Glutamatergic neuron (in vitro differentiated cells): ENCODE data around the gene ARID5A. TPM values are rescaled to one million over a fixed set of nuclear protein-coding genes. Genes with fewer than 3 reads are reported as not detected.

Experiments
- DNase-seq: peaks from one replicate; pipeline ENCODE4 v3.0.0; 2022
- H3K27ac Mint-ChIP-seq: one replicate; pipeline ENCODE4 v1.8.0; 2020; ENCODE audit warnings: mild to moderate bottlenecking, mixed read lengths, inconsistent platforms; ENCODE audit not compliant: unreplicated experiment
- H3K27me3 Mint-ChIP-seq: one replicate; pipeline ENCODE4 v1.8.0; 2020; ENCODE audit warnings: mild to moderate bottlenecking, moderate library complexity, mixed read lengths, inconsistent platforms; ENCODE audit not compliant: unreplicated experiment
- H3K36me3 Mint-ChIP-seq: one replicate; pipeline ENCODE4 v1.8.0; 2020; ENCODE audit warnings: mild to moderate bottlenecking, mixed read lengths, inconsistent platforms; ENCODE audit not compliant: unreplicated experiment
- H3K4me1 Mint-ChIP-seq: one replicate; pipeline ENCODE4 v1.8.0; 2020; ENCODE audit warnings: mild to moderate bottlenecking, low read depth, mixed read lengths, inconsistent platforms; ENCODE audit not compliant: unreplicated experiment
- H3K4me3 Mint-ChIP-seq: one replicate; pipeline ENCODE4 v1.8.0; 2020; ENCODE audit warnings: mild to moderate bottlenecking, mixed read lengths, inconsistent platforms; ENCODE audit not compliant: unreplicated experiment
- H3K9me3 Mint-ChIP-seq: one replicate; pipeline ENCODE4 v1.8.0; 2020; ENCODE audit warnings: mild to moderate bottlenecking, moderate library complexity, mixed read lengths, inconsistent platforms; ENCODE audit not compliant: unreplicated experiment
- CTCF ChIP-seq: fragments of 200-600 bp; sonication (generic); IDR thresholded peaks from one replicate; pipeline ENCODE4 v1.5.0; 2021; ENCODE audit not compliant: partially characterized antibody, unreplicated experiment
- total RNA-seq: library from RNA; stranded (reverse); fragmentation: NEBNext Ultra II Directional; extraction: Animal tissue kit (Norgen Biotek cat#: 25700); gene quantifications from one replicate; pipeline ENCODE4 v1.2.1, GENCODE V29; 2021; ENCODE audit not compliant: unreplicated experiment

Gene ARID5A
- total RNA-seq, 1 donor from 2014 or later: 3.5 TPM

GRCh38 chr2:96574364-96574763 lies 37.8 kb downstream of the ARID5A start:
- DNase-seq: no peak
- Mint-ChIP-seq H3K4me3 (no peak overlapping the region), H3K36me3 (no peaks in the 10 kb centered on the region), H3K27ac (no peak overlapping the region), H3K4me1 (no peaks in the 10 kb centered on the region), H3K9me3 (no peaks in the 10 kb centered on the region), H3K27me3 (no peaks in the 10 kb centered on the region)
- TF ChIP-seq CTCF: no peak

DNA sequence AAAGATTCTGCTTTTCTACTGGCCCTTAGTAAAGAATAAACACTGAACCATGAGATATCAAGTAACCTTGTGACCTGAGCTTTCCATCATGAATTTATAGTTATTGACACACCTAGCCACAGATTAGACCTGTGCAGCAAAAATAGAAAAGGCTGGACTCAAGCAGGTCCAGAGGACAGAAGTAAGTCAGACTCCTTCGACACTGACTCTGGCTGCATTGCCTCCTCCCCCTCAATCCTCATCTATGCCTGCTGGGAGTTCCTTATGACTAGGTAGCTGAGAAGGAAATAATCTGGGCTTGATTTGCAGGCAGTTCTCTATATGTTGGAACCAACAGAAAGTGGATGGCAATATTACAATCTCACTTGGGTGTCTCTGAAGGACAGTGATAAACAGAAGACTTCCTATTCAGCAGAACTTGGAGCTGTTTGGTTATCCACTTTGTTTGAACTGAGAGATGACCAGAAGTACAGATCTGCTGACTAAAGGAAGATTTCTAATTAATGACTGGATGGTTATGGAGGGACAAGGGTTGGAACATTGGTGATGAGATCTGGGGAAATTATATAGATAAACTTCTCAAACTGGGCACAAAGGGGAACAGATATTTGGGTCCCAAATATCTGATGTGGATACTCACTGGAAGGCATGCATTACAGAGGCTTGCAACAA lies 39.4 kb downstream of the ARID5A start:
- no peak for DNase-seq
- Mint-ChIP-seq H3K9me3 (no peaks in the 10 kb centered on the region), H3K27me3 (no peaks in the 10 kb centered on the region), H3K4me1 (no peaks in the 10 kb centered on the region), H3K4me3 (no peak overlapping the region), H3K27ac (no peak overlapping the region), H3K36me3 (no peaks in the 10 kb centered on the region)
- no peak for TF ChIP-seq CTCF

GRCh38 chr2:96577501-96577900 lies 40.9 kb downstream of the ARID5A start:
- no peak for TF ChIP-seq CTCF
- Mint-ChIP-seq H3K4me1 (no peaks in the 10 kb centered on the region), H3K27me3 (no peaks in the 10 kb centered on the region), H3K4me3 (no peak overlapping the region), H3K27ac (no peak overlapping the region), H3K36me3 (no peaks in the 10 kb centered on the region), H3K9me3 (no peaks in the 10 kb centered on the region)
- no peak for DNase-seq

- DNase-seq: no peak
- no peak for TF ChIP-seq CTCF
- Mint-ChIP-seq H3K27me3 (no peaks in the 10 kb centered on the region), H3K27ac (no peak overlapping the region), H3K4me1 (no peaks in the 10 kb centered on the region), H3K9me3 (no peaks in the 10 kb centered on the region), H3K36me3 (no peaks in the 10 kb centered on the region), H3K4me3 (no peak overlapping the region)
Measured at GRCh38 chr2:96578731-96579130, 42.2 kb downstream of the ARID5A start.

- Mint-ChIP-seq H3K27me3 (no peaks in the 10 kb centered on the region), H3K36me3 (no peaks in the 10 kb centered on the region), H3K4me3 (no peak overlapping the region), H3K27ac (no peak overlapping the region), H3K4me1 (no peaks in the 10 kb centered on the region), H3K9me3 (no peaks in the 10 kb centered on the region)
- no peak for TF ChIP-seq CTCF
- no peak for DNase-seq
Measured at GRCh38 chr2:96579422-96579821, 42.9 kb downstream of the ARID5A start.
